Measurements from ENCODE around the gene XPNPEP1.

The XPNPEP1 gene

DNA sequence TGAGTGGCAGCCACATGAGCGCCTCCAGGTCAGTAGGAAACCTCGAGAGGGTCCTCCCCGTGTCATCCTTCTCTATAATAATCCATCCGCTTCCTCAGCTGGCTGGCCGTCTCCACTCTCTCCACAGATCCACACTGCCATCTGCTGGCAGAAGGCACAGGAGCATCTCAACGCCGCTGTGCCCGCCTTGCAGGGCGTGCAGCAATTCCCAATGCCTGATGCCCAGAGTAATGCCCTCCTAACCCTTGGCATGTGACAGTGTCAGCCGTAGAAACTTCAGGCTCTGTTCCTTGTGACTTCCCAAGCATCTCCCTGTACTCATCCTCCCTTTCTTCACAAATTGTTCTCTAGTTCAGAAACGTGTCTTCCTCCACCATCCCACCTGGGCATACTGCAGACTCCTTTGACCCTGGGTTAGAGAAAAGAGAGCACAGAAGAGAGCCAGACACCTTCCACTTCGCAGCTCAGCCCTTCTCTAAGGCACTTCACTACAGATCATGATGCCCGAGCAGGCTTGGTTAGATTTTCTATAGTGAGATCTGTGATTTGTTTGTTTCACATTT is 70.8 kb downstream of the XPNPEP1 start:
- H2BK15ac ChIP-seq (replicated peaks; ENCODE audit: low read depth), result no peak overlapping the region

GRCh38 chr10:109851616-109852474 is 71.5 kb downstream of the XPNPEP1 start:
- no peaks in the 10 kb centered on the region for H3K36me3 ChIP-seq (ENCODE audit: control insufficient read depth, insufficient read depth, low read length)
- H3K4me3 ChIP-seq (ENCODE audit: low read length), result no peak overlapping the region
- H3K4ac ChIP-seq (ENCODE audit: low read depth, low read length), result no peak overlapping the region
- H2BK5ac ChIP-seq (ENCODE audit: low read length), result no peak overlapping the region
- H3K18ac ChIP-seq (ENCODE audit: low read length), result no peak overlapping the region
- H2AK5ac ChIP-seq (ENCODE audit: low read length), result no peak overlapping the region
- no peak overlapping the region for H3K23ac ChIP-seq (ENCODE audit: low read length)
- H2BK15ac ChIP-seq (replicated peaks; ENCODE audit: low read depth), result no peak overlapping the region
- H3K79me2 ChIP-seq (ENCODE audit: control insufficient read depth, insufficient read depth, low read length), result no peaks in the 10 kb centered on the region
- H4K8ac ChIP-seq (ENCODE audit: low read depth, low read length), result no peak overlapping the region
- H3K9ac ChIP-seq (ENCODE audit: low read length), result no peak overlapping the region
- no peak overlapping the region for H3K4me2 ChIP-seq (ENCODE audit: low read length)
- H3K56ac ChIP-seq (ENCODE audit: low read length), result no peak overlapping the region
- no peak overlapping the region for H2BK120ac ChIP-seq (ENCODE audit: low read depth, low read length)
- WGBS (ENCODE audit: extremely low coverage, insufficient coverage, low lambda C conversion rate), result no CpG with 5 or more reads among the region's 10 CpGs
- H3K27ac ChIP-seq (ENCODE audit: low read depth, low read length), result no peak overlapping the region
- DNase-seq, result no peak
- H3K79me1 ChIP-seq (ENCODE audit: low read length), result no peaks in the 10 kb centered on the region
- no peak overlapping the region for H4K5ac ChIP-seq (ENCODE audit: low read length)
- no peaks in the 10 kb centered on the region for H3K27me3 ChIP-seq (ENCODE audit: insufficient read depth, low read length, poor library complexity)
- no peaks in the 10 kb centered on the region for H3K4me1 ChIP-seq (ENCODE audit: control insufficient read depth, low read depth, low read length)

More for the DNA sequence above, 70.8 kb downstream of the XPNPEP1 start:
- Histone ChIP-seq H3K4me3 (ENCODE audit: low read length) (no peak overlapping the region), H3K79me1 (ENCODE audit: low read length) (no peaks in the 10 kb centered on the region), H3K27me3 (ENCODE audit: insufficient read depth, low read length, poor library complexity) (no peaks in the 10 kb centered on the region), H2BK5ac (ENCODE audit: low read length) (no peak overlapping the region), H3K23ac (ENCODE audit: low read length) (no peak overlapping the region), H2BK120ac (ENCODE audit: low read depth, low read length) (no peak overlapping the region), H4K5ac (ENCODE audit: low read length) (no peak overlapping the region), H4K8ac (ENCODE audit: low read depth, low read length) (no peak overlapping the region), H3K36me3 (ENCODE audit: control insufficient read depth, insufficient read depth, low read length) (no peaks in the 10 kb centered on the region), H3K4me1 (ENCODE audit: control insufficient read depth, low read depth, low read length) (no peaks in the 10 kb centered on the region), H3K4ac (ENCODE audit: low read depth, low read length) (no peak overlapping the region), H2AK5ac (ENCODE audit: low read length) (no peak overlapping the region), H3K18ac (ENCODE audit: low read length) (no peak overlapping the region), H3K79me2 (ENCODE audit: control insufficient read depth, insufficient read depth, low read length) (no peaks in the 10 kb centered on the region), H3K27ac (ENCODE audit: low read depth, low read length) (no peak overlapping the region), H3K56ac (ENCODE audit: low read length) (no peak overlapping the region), H3K9ac (ENCODE audit: low read length) (no peak overlapping the region), H3K4me2 (ENCODE audit: low read length) (no peak overlapping the region)
- peak; percentile 75 for DNase-seq
- WGBS (ENCODE audit: extremely low coverage, insufficient coverage, low lambda C conversion rate), result no CpG with 5 or more reads among the region's 13 CpGs

GRCh38 chr10:109846832-109847231 is 76.5 kb downstream of the XPNPEP1 start:
- no peak overlapping the region for H3K18ac ChIP-seq (ENCODE audit: low read length)
- H3K9ac ChIP-seq (ENCODE audit: low read length), result no peak overlapping the region
- WGBS (ENCODE audit: extremely low coverage, insufficient coverage, low lambda C conversion rate), result no CpG with 5 or more reads among the region's 3 CpGs

GRCh38 chr10:109845308-109845707 is 78.0 kb downstream of the XPNPEP1 start:
- Histone ChIP-seq H3K23ac (ENCODE audit: low read length) (no peak overlapping the region), H3K79me2 (ENCODE audit: control insufficient read depth, insufficient read depth, low read length) (no peaks in the 10 kb centered on the region), H2AK5ac (ENCODE audit: low read length) (no peak overlapping the region), H3K36me3 (ENCODE audit: control insufficient read depth, insufficient read depth, low read length) (no peaks in the 10 kb centered on the region), H3K18ac (ENCODE audit: low read length) (no peak overlapping the region), H3K27me3 (ENCODE audit: insufficient read depth, low read length, poor library complexity) (no peaks in the 10 kb centered on the region), H3K4me2 (ENCODE audit: low read length) (no peak overlapping the region), H3K4me1 (ENCODE audit: control insufficient read depth, low read depth, low read length) (no peaks in the 10 kb centered on the region), H3K56ac (ENCODE audit: low read length) (no peak overlapping the region), H2BK15ac (replicated peaks; ENCODE audit: low read depth) (no peak overlapping the region), H4K8ac (ENCODE audit: low read depth, low read length) (no peak overlapping the region), H2BK120ac (ENCODE audit: low read depth, low read length) (no peak overlapping the region), H3K9ac (ENCODE audit: low read length) (no peak overlapping the region), H3K79me1 (ENCODE audit: low read length) (no peaks in the 10 kb centered on the region), H3K4ac (ENCODE audit: low read depth, low read length) (no peak overlapping the region), H3K27ac (ENCODE audit: low read depth, low read length) (no peak overlapping the region), H3K4me3 (ENCODE audit: low read length) (no peak overlapping the region), H4K5ac (ENCODE audit: low read length) (no peak overlapping the region), H2BK5ac (ENCODE audit: low read length) (no peak overlapping the region)
- WGBS (ENCODE audit: extremely low coverage, insufficient coverage, low lambda C conversion rate), result no CpG with 5 or more reads among the region's 5 CpGs
- DNase-seq, result no peak

More at GRCh38 chr10:109846832-109847231, 76.5 kb downstream of the XPNPEP1 start:
- Histone ChIP-seq H3K4me1 (ENCODE audit: control insufficient read depth, low read depth, low read length) (no peaks in the 10 kb centered on the region), H3K79me1 (ENCODE audit: low read length) (no peaks in the 10 kb centered on the region), H3K4ac (ENCODE audit: low read depth, low read length) (no peak overlapping the region), H3K4me3 (ENCODE audit: low read length) (no peak overlapping the region), H3K23ac (ENCODE audit: low read length) (no peak overlapping the region), H4K8ac (ENCODE audit: low read depth, low read length) (no peak overlapping the region), H3K27me3 (ENCODE audit: insufficient read depth, low read length, poor library complexity) (no peaks in the 10 kb centered on the region), H3K27ac (ENCODE audit: low read depth, low read length) (no peak overlapping the region), H3K79me2 (ENCODE audit: control insufficient read depth, insufficient read depth, low read length) (no peaks in the 10 kb centered on the region), H3K36me3 (ENCODE audit: control insufficient read depth, insufficient read depth, low read length) (no peaks in the 10 kb centered on the region), H2BK5ac (ENCODE audit: low read length) (no peak overlapping the region), H3K56ac (ENCODE audit: low read length) (no peak overlapping the region), H2BK15ac (replicated peaks; ENCODE audit: low read depth) (no peak overlapping the region), H4K5ac (ENCODE audit: low read length) (no peak overlapping the region), H2BK120ac (ENCODE audit: low read depth, low read length) (no peak overlapping the region), H3K4me2 (ENCODE audit: low read length) (no peak overlapping the region), H2AK5ac (ENCODE audit: low read length) (no peak overlapping the region)
- peak; percentile 10 for DNase-seq

GRCh38 chr10:109838592-109839244 is 84.6 kb downstream of the XPNPEP1 start:
- no peak overlapping the region for H4K5ac ChIP-seq (ENCODE audit: low read length)
- no peaks in the 10 kb centered on the region for H3K36me3 ChIP-seq (ENCODE audit: control insufficient read depth, insufficient read depth, low read length)
- no peak overlapping the region for H4K8ac ChIP-seq (ENCODE audit: low read depth, low read length)
- H3K4me2 ChIP-seq (ENCODE audit: low read length), result no peak overlapping the region
- no peak overlapping the region for H3K4ac ChIP-seq (ENCODE audit: low read depth, low read length)
- H3K27me3 ChIP-seq (ENCODE audit: insufficient read depth, low read length, poor library complexity), result no peaks in the 10 kb centered on the region
- H3K9ac ChIP-seq (ENCODE audit: low read length), result no peak overlapping the region
- no peak overlapping the region for H3K56ac ChIP-seq (ENCODE audit: low read length)
- no peak overlapping the region for H2AK5ac ChIP-seq (ENCODE audit: low read length)
- H3K4me3 ChIP-seq (ENCODE audit: low read length), result no peak overlapping the region
- WGBS (ENCODE audit: extremely low coverage, insufficient coverage, low lambda C conversion rate), result no CpG with 5 or more reads among the region's 7 CpGs
- no peak overlapping the region for H3K27ac ChIP-seq (ENCODE audit: low read depth, low read length)
- H3K18ac ChIP-seq (ENCODE audit: low read length), result no peak overlapping the region
- no peaks in the 10 kb centered on the region for H3K79me1 ChIP-seq (ENCODE audit: low read length)
- DNase-seq, result peak; percentile 40
- no peaks in the 10 kb centered on the region for H3K79me2 ChIP-seq (ENCODE audit: control insufficient read depth, insufficient read depth, low read length)
- H2BK15ac ChIP-seq (replicated peaks; ENCODE audit: low read depth), result no peak overlapping the region
- H3K4me1 ChIP-seq (ENCODE audit: control insufficient read depth, low read depth, low read length), result no peaks in the 10 kb centered on the region
- H2BK5ac ChIP-seq (ENCODE audit: low read length), result no peak overlapping the region
- H3K23ac ChIP-seq (ENCODE audit: low read length), result no peak overlapping the region
- H2BK120ac ChIP-seq (ENCODE audit: low read depth, low read length), result no peak overlapping the region
